Measurements from ENCODE around the gene D2HGDH. TPM values are rescaled to one million over a fixed set of nuclear protein-coding genes. Genes with fewer than 3 reads are reported as not detected.
A peak's percentile ranks its signal among the peaks of the same experiment; 100 is the strongest.

D2HGDH gene
- total and polyA plus RNA-seq, 2 of the 13 experiments (the other 11 are each of a cell fraction or from before 2014, with no cell fraction given), result 19.2 to 20.3 TPM

DNA sequence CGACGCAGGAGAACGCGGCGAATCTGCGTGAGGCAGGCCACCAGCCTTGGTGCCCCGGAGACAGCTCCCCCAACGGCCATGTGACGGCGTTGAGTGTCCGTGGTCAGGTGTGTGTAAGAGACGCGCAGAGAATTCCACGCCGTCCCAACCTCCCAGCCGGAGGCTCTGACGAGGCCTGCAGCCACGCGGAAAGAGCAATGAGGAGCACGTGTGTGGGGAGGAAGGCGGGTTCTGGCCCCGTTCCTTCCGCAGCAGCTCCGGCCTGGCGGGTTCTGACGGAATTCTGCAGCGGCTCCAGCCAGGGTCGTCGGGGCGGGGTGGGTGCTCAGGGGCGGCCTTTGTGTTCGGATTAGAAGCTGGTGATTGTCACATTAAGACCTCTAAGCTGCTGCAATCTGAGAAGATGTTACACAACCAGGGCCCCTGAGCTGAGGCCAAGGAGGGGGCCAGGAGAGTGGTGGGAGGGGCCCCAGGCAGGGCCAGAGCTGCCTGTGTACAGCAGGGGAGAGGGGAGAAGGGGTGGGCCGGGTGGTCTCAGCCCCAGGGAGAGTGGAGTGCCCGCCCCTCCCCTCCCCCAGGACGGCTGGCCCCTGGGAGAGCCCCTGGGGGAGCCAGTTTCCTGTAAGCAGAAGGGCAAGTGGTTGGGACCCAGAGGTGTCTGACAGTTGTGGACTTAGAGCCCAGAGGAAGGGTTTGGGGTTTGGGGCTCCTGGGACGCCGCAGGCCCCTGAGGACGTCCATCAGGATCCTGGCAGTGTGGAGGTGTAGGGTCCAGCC lies 37.0 kb downstream of the D2HGDH start (continued):
- TF ChIP-seq, protein P1, sequence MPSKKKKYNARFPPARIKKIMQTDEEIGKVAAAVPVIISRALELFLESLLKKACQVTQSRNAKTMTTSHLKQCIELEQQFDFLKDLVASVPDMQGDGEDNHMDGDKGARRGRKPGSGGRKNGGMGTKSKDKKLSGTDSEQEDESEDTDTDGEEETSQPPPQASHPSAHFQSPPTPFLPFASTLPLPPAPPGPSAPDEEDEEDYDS (CRISPR knock-in tag; IDR thresholded peaks at IDR 0.05), result peak; percentile 49
- TF ChIP-seq PAF1 (CRISPR knock-in tag; IDR thresholded peaks at IDR 0.05), result no peak; the same call in 1 of the 2 replicates
- peak; percentile 97 for TF ChIP-seq SNAPC2 (CRISPR knock-in tag; IDR thresholded peaks at IDR 0.05)
- TF ChIP-seq AGO2 (optimal IDR thresholded peaks at IDR 0.05; ENCODE audit: low read depth, low read length), result peak; percentile 97
- TF ChIP-seq, protein P2, sequence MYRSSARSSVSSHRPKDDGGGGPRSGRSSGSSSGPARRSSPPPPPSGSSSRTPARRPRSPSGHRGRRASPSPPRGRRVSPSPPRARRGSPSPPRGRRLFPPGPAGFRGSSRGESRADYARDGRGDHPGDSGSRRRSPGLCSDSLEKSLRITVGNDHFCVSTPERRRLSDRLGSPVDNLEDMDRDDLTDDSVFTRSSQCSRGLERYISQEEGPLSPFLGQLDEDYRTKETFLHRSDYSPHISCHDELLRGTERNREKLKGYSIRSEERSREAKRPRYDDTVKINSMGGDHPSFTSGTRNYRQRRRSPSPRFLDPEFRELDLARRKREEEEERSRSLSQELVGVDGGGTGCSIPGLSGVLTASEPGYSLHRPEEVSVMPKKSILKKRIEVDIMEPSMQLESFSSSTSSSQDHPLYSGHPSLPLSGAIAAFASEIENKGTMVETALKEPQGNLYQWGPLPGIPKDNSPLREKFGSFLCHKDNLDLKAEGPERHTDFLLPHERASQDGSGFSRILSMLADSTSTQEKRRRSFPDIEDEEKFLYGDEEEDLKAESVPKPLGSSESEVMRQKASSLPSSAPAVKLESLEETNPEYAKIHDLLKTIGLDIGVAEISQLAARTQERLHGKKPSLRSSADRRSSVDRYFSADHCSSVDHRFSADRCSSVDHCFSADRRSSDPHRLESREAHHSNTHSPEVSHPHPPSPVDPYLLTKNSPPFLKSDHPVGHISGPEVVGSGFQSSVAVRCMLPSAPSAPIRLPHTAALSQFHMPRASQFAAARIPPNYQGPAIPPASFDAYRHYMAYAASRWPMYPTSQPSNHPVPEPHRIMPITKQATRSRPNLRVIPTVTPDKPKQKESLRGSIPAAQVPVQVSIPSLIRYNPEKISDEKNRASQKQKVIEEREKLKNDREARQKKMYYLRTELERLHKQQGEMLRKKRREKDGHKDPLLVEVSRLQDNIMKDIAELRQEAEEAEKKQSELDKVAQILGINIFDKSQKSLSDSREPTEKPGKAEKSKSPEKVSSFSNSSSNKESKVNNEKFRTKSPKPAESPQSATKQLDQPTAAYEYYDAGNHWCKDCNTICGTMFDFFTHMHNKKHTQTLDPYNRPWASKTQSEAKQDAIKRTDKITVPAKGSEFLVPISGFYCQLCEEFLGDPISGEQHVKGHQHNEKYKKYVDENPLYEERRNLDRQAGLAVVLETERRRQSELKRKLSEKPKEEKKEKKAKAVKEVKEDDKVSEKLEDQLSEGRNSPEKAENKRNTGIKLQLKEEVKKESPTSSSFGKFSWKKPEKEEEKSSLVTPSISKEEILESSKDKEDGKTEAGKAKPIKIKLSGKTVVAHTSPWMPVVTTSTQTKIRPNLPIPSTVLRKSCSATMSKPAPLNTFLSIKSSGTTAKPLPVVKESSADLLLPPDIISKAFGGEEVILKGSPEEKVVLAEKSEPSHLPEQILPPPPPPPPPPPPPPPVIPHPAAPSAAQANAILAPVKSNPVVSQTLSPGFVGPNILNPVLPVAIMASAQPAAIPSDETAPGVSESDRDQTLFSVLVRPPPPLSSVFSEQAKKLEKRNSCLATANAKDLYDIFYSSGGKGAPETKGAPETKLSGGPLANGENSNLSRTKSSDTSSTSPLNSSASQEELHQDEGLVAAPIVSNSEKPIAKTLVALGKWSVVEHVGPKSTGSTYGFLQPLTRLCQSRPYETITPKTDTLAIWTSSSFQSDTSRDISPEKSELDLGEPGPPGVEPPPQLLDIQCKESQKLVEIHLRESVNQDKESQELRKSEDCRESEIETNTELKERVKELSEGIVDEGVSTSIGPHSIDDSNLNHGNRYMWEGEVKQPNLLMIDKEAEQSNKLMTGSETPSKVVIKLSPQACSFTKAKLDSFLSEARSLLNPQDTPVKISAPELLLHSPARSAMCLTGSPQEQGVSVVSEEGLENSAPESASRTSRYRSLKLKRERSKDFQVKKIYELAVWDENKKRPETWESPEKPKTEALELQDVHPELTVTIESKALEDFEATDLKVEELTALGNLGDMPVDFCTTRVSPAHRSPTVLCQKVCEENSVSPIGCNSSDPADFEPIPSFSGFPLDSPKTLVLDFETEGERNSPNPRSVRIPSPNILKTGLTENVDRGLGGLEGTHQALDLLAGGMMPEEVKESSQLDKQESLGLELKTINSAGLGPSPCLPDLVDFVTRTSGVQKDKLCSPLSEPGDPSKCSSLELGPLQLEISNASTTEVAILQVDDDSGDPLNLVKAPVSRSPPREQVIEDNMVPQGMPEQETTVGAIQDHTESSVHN (CRISPR knock-in tag; IDR thresholded peaks at IDR 0.05), result 0 out of 2 replicates have a peak, but pooled peaks have one; percentile 20
- peak; percentile 88 for TF ChIP-seq SSRP1 (CRISPR knock-in tag; IDR thresholded peaks at IDR 0.05)
- TF ChIP-seq ZNF451 (CRISPR knock-in tag; IDR thresholded peaks at IDR 0.05), result peak; percentile 97
- no peak for TF ChIP-seq ZNF496 (CRISPR knock-in tag; IDR thresholded peaks at IDR 0.05; ENCODE audit: insufficient replicate concordance)
- TF ChIP-seq, protein P3, sequence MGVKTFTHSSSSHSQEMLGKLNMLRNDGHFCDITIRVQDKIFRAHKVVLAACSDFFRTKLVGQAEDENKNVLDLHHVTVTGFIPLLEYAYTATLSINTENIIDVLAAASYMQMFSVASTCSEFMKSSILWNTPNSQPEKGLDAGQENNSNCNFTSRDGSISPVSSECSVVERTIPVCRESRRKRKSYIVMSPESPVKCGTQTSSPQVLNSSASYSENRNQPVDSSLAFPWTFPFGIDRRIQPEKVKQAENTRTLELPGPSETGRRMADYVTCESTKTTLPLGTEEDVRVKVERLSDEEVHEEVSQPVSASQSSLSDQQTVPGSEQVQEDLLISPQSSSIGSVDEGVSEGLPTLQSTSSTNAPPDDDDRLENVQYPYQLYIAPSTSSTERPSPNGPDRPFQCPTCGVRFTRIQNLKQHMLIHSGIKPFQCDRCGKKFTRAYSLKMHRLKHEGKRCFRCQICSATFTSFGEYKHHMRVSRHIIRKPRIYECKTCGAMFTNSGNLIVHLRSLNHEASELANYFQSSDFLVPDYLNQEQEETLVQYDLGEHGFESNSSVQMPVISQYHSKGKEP (CRISPR knock-in tag; IDR thresholded peaks at IDR 0.05), result peak; percentile 74; the same call in 1 of the 2 replicates
- TF ChIP-seq, protein P4, sequence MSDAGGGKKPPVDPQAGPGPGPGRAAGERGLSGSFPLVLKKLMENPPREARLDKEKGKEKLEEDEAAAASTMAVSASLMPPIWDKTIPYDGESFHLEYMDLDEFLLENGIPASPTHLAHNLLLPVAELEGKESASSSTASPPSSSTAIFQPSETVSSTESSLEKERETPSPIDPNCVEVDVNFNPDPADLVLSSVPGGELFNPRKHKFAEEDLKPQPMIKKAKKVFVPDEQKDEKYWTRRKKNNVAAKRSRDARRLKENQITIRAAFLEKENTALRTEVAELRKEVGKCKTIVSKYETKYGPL (CRISPR knock-in tag; IDR thresholded peaks at IDR 0.05), result peak; percentile 74
- no peak for TF ChIP-seq ZNF672 (CRISPR knock-in tag; IDR thresholded peaks at IDR 0.05)
- TF ChIP-seq ZSCAN30 (CRISPR knock-in tag; IDR thresholded peaks at IDR 0.05), result no peak
- TF ChIP-seq MEF2D (CRISPR knock-in tag; IDR thresholded peaks at IDR 0.05), result peak; percentile 89; the same call in 1 of the 2 replicates
- TF ChIP-seq, protein P5, sequence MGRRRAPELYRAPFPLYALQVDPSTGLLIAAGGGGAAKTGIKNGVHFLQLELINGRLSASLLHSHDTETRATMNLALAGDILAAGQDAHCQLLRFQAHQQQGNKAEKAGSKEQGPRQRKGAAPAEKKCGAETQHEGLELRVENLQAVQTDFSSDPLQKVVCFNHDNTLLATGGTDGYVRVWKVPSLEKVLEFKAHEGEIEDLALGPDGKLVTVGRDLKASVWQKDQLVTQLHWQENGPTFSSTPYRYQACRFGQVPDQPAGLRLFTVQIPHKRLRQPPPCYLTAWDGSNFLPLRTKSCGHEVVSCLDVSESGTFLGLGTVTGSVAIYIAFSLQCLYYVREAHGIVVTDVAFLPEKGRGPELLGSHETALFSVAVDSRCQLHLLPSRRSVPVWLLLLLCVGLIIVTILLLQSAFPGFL (CRISPR knock-in tag; IDR thresholded peaks at IDR 0.05), result 0 out of 2 replicates have a peak, but pooled peaks have one; percentile 59
- TF ChIP-seq, protein P6, sequence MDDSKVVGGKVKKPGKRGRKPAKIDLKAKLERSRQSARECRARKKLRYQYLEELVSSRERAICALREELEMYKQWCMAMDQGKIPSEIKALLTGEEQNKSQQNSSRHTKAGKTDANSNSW (CRISPR knock-in tag; IDR thresholded peaks at IDR 0.05; ENCODE audit: borderline replicate concordance), result no peak; the same call in 1 of the 2 replicates
- TF ChIP-seq GFI1 (CRISPR knock-in tag; IDR thresholded peaks at IDR 0.05; ENCODE audit: borderline replicate concordance), result 0 out of 2 replicates have a peak, but pooled peaks have one; percentile 68

Data from HepG2 (cell line).